HUES48 (cell line): ENCODE results near the gene NRDC.
"Not testable (repeated sequence)": the region's sequence is repeated elsewhere in the genome, so short reads cannot be mapped to it uniquely, and the experiment has no call there.

Experiments
- H3K27ac ChIP-seq: one replicate; pipeline ENCODE4 v1.7.0; 2013; ENCODE audit warnings: low read depth, low read length, inconsistent platforms
- H3K27me3 ChIP-seq: 2 replicates; pipeline ENCODE4 v1.6.1; 2013; ENCODE audit warnings: mild to moderate bottlenecking, low read length; ENCODE audit not compliant: control insufficient read depth, insufficient read depth
- H3K36me3 ChIP-seq: 2 replicates; pipeline ENCODE4 v1.6.1; 2013; ENCODE audit warnings: low read length; ENCODE audit not compliant: control insufficient read depth, insufficient read depth
- H3K4me1 ChIP-seq: 2 replicates; pipeline ENCODE4 v1.6.1; 2013; ENCODE audit warnings: mild to moderate bottlenecking, low read length; ENCODE audit not compliant: control insufficient read depth, insufficient read depth
- H3K4me3 ChIP-seq: 2 replicates; pipeline ENCODE4 v1.5.1; 2013; ENCODE audit warnings: mild to moderate bottlenecking, low read depth, low read length
- H3K9ac ChIP-seq: 2 replicates; pipeline ENCODE4 v1.6.1; 2013; ENCODE audit warnings: mild to moderate bottlenecking, low read depth, low read length, moderate library complexity
- H3K9me3 ChIP-seq: 2 replicates; pipeline ENCODE4 v1.6.1; 2013; ENCODE audit warnings: low read length; ENCODE audit not compliant: control insufficient read depth, insufficient read depth

NRDC gene

DNA sequence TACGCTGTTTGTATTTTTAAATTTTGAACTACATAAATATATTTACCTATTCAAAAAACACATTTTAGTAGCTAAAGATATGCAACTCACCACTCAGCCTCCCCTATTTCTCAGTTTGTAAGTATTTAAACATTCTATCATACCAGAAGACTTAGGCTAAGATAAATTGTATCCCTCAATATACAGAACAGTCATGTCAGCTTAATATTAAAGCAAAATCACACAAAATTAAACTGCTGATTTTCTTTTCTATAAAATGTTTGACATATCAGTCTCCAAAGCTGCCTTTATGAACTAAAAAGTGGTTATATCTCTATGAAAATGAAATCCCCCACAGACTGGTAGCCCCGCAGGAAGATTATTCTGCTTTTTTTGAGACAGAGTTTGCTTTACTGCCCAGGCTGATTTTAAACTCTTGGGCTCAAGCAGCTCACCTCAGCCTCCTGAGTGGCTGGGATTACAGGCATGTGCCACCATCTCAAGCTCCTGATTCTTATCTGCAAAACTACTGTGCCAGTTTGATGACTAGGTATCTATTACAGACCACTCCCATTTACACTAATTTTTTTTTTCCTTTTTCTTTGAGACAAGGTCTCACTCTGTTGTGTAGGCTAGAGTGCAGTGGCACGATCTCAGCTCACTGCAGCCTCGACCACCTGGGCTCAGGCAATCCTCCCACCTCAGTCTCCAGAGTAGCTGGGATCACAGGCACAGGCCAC lies 37.6 kb downstream of the NRDC start:
- no peaks in the 10 kb centered on the region for H3K27me3 ChIP-seq
- no peak overlapping the region for H3K27ac ChIP-seq
- H3K4me1 ChIP-seq: peaks cover 18% of the 10 kb centered on the region
- peaks cover 45% of the 10 kb centered on the region for H3K36me3 ChIP-seq
- no peak overlapping the region for H3K4me3 ChIP-seq
- H3K9ac ChIP-seq: no peak overlapping the region
- H3K9me3 ChIP-seq: no peaks in the 10 kb centered on the region

DNA sequence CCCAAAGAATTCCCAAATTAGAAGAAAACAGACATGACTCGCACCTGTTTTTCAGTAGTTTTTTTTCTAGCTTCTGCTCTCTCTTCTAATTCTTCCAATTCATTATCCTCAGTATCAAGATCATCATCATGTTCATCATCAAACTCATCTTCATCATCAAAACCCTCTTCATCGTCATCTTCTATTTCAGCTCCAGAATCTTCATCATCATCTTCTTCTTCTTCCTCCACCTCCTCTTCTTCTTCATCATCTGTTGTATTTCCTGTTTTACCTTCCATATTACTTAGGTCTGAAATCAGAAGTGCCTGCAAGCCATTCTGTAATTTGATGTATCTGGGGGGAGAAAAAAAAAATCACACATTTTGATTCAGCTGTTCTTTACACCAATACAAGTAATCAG lies 38.3 kb downstream of the NRDC start:
- no peak overlapping the region for H3K4me3 ChIP-seq
- no peak overlapping the region for H3K9ac ChIP-seq
- H3K36me3 ChIP-seq: peaks cover 52% of the 10 kb centered on the region
- no peaks in the 10 kb centered on the region for H3K27me3 ChIP-seq
- peaks cover 18% of the 10 kb centered on the region for H3K4me1 ChIP-seq
- no peak overlapping the region for H3K27ac ChIP-seq
- no peaks in the 10 kb centered on the region for H3K9me3 ChIP-seq

DNA sequence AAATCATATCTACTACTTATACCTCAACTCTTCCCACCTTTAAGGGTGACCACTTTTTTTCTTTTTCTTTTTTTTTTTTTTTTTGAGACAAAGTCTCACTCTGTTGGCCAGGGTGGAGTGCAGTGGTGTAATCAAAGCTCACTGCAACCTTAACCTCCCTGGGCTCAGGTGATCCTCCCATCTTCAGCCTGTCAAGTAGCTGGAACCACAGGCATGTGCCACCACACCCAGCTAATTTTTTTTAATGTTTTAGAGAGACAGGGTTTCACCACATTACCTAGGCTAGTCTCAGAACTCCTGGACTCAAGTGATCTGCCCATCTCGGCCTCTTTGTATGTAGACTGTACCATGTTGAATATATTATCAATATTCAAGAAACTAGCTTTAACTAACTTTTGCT lies 39.4 kb downstream of the NRDC start:
- Histone ChIP-seq H3K36me3 (peaks cover 56% of the 10 kb centered on the region), H3K9ac (no peak overlapping the region), H3K4me3 (no peak overlapping the region), H3K27ac (no peak overlapping the region), H3K9me3 (no peaks in the 10 kb centered on the region), H3K4me1 (peaks cover 11% of the 10 kb centered on the region), H3K27me3 (no peaks in the 10 kb centered on the region)

DNA sequence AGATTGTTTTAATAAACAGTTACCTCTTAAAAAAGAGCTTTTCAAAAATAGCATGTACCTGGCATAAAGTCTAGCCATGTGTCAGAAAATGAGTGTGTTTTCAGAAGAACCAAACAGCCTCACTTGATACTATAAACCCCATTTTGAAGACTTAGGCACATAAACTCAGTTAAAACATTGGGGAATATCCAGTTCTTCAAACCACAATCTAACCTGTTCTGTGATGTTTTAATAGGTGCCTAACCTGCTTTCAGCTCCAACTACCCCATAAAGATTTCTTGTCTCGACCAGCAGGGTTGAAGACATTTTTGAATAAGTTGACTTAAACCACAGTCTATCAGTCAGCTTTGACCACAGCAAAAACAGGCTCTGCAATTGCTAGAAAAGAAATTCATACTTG lies 41.3 kb downstream of the NRDC start:
- no peak overlapping the region for H3K9ac ChIP-seq
- no peak overlapping the region for H3K27ac ChIP-seq
- peaks cover 74% of the 10 kb centered on the region for H3K36me3 ChIP-seq
- no peak overlapping the region for H3K4me3 ChIP-seq
- no peaks in the 10 kb centered on the region for H3K9me3 ChIP-seq
- no peaks in the 10 kb centered on the region for H3K27me3 ChIP-seq
- no peaks in the 10 kb centered on the region for H3K4me1 ChIP-seq

DNA sequence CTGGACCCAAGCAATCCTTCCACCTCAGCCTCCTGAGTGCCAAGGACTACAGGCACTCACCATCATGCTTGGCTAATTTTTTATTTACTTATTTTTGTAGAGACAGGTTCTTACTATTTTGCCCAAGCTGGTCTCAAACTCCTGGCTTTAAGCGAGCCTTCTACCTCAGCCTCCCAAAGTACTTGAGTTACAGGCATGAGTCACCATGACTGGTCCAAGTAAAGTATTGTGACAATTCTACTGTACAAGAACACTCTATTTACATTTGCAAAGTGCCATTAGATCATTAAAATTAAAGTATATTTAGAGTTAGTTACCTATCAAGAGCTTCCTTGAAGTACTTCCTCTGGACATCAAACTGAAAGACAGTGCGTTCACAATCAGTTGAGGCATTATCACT lies 44.8 kb downstream of the NRDC start:
- Histone ChIP-seq H3K9ac (no peak overlapping the region), H3K9me3 (no peaks in the 10 kb centered on the region), H3K4me3 (no peak overlapping the region), H3K4me1 (no peaks in the 10 kb centered on the region), H3K36me3 (peaks cover 78% of the 10 kb centered on the region), H3K27ac (no peak overlapping the region), H3K27me3 (no peaks in the 10 kb centered on the region)

DNA sequence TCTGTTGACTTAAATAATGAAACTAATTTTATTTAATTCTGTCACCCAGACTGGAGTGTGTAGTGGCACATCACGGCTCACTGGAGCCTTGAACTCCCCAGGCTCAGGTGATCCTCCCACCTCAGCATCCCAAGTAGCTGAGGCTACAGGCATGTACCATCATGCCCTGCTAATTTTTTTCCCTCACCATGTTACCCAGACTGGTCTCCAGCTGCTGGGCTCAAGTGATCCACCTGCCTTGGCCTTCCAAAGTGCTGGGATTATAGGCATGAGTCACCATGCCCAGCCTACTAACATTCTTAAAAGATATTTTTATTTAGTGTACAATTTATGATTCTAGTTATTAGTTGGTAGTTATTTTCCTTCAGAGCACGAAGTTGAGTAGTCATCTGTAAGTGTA lies 49.5 kb downstream of the NRDC start:
- no peak overlapping the region for H3K27ac ChIP-seq
- no peaks in the 10 kb centered on the region for H3K27me3 ChIP-seq
- peaks cover 75% of the 10 kb centered on the region for H3K36me3 ChIP-seq

DNA sequence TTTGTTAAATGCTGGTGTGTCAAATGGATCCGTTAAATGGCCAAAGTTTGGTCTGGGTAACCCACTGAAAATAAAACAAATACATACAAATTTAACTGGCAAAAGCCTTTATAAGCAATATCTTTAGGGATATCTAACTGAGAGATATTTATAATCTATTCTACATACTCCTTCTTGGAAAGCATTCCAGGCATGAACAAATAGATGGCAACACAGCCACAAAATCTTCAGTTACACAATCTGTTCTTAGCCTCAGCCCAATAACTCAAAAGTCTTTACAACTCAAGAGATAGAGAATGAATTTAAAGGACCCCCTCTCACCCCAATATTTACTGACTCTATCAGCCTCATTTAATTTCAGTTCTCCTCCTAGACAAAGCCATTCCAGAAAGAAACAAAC lies 58.7 kb downstream of the NRDC start:
- Histone ChIP-seq H3K9ac (no peak overlapping the region), H3K27me3 (no peaks in the 10 kb centered on the region), H3K4me1 (no peaks in the 10 kb centered on the region), H3K36me3 (peaks cover 85% of the 10 kb centered on the region), H3K9me3 (no peaks in the 10 kb centered on the region), H3K4me3 (no peak overlapping the region), H3K27ac (no peak overlapping the region)

More for the DNA sequence above, 49.5 kb downstream of the NRDC start:
- H3K4me3 ChIP-seq: no peak overlapping the region
- H3K4me1 ChIP-seq: no peaks in the 10 kb centered on the region
- no peaks in the 10 kb centered on the region for H3K9me3 ChIP-seq
- no peak overlapping the region for H3K9ac ChIP-seq

DNA sequence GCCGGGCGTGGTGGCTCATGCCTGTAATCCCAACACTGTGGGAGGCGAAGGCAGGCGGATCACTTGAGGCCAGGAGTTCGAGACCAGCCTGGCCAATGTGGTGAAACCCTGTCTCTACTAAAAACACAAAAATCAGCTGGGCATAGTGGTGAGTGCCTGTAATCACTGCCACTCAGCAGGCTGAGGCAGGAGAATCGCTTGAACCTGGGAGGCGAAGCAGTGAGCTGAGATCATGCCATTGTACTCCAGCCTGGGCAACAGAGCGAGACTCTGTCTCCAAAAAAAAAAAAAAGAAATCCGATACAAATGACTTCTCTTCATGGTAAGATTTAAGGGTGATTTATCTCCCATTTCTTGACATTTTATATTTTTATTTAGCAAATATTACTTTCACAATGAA lies 59.5 kb downstream of the NRDC start:
- not testable (repeated sequence) for H3K4me1 ChIP-seq, H3K9ac ChIP-seq, H3K4me3 ChIP-seq, H3K27me3 ChIP-seq, H3K9me3 ChIP-seq, H3K27ac ChIP-seq
- peaks cover 89% of the 10 kb centered on the region for H3K36me3 ChIP-seq

DNA sequence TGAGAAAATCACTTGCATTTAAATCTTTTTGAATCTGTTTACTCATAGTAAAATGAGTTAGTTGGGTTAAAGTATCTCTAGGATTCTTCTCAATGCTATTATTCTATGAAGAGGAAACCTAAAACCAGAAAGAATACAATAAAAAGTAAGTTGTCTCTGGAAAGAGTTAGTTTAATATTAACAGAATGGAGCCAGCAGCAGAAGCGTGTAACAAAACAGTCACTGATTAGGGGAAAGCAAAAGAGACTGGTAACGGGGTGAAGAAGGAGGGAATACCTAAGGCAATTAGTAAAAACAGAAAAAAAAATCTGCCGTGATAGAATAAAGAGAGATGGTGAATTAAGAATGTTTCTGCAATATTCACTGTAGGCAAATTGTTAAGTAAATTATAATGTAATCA lies 60.0 kb downstream of the NRDC start:
- Histone ChIP-seq H3K9ac (no peak overlapping the region), H3K36me3 (peaks cover 90% of the 10 kb centered on the region), H3K9me3 (no peaks in the 10 kb centered on the region), H3K27me3 (no peaks in the 10 kb centered on the region), H3K4me3 (no peak overlapping the region), H3K27ac (no peak overlapping the region), H3K4me1 (no peaks in the 10 kb centered on the region)

DNA sequence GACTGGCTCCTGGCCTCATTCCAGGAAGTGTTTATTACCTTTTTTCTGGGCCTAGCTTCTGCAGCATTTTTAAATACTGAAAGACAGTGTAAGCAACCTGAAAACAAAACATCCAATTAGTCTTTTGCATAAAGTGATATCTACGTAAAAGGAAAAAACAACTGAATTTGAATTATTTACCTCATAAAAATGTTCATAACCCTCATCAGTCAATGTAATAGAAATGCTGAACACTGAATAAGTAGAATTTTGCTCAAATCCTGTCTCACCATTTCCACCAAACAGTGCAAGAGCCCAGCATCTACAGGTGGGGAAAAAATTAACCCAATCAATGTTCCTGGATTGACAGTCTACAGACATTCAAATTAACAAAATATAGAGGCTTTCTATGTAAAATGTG lies 64.0 kb downstream of the NRDC start:
- H3K9me3 ChIP-seq: no peaks in the 10 kb centered on the region
- H3K4me1 ChIP-seq: no peaks in the 10 kb centered on the region
- no peaks in the 10 kb centered on the region for H3K27me3 ChIP-seq
- peaks cover 85% of the 10 kb centered on the region for H3K36me3 ChIP-seq
- no peak overlapping the region for H3K27ac ChIP-seq
- H3K9ac ChIP-seq: no peak overlapping the region
- H3K4me3 ChIP-seq: no peak overlapping the region

DNA sequence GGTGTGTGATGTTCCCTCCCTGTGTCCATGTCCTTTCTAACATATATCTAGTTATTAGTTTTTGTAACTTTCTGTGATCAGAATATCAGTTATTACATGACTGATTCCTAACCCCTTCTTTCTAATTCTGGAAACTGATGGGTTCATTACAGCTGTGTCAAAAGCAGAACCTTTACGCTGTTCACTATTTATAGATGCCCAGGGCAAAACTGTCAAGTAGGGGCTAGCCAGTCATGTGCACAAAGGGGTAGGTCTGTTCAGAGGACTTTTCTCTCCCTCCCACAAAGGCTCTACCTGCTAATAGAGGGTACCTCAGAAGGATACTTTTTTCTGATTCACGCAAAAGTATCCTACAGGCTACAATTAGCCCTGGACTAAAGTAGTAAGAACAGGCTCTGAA lies 79.2 kb downstream of the NRDC start:
- Histone ChIP-seq H3K4me3 (no peak overlapping the region), H3K9me3 (no peaks in the 10 kb centered on the region), H3K27ac (no peak overlapping the region), H3K9ac (no peak overlapping the region), H3K4me1 (no peaks in the 10 kb centered on the region), H3K27me3 (no peaks in the 10 kb centered on the region), H3K36me3 (peaks cover 87% of the 10 kb centered on the region)
